Neural cell (in vitro differentiated cells): Measurements from ENCODE around the gene UBL4A. TPM values are rescaled to one million over a fixed set of nuclear protein-coding genes. Genes with fewer than 3 reads are reported as not detected.

Experiments
- H2AFZ ChIP-seq: fragments of 200-600, 300-800 bp; sonication (generic), shearing (Covaris generic); 2 replicates; pipeline ENCODE4 v1.6.0; 2014; ENCODE audit warnings: low read depth, mild to moderate bottlenecking, antibody characterized with exemption, low read length, moderate library complexity
- H3F3A ChIP-seq: fragments of 200-600 bp; shearing (Covaris generic); 2 replicates; pipeline ENCODE4 v1.6.1; 2016; ENCODE audit warnings: mild to moderate bottlenecking, moderate library complexity, mixed read lengths, antibody characterized with exemption, low read length; ENCODE audit not compliant: insufficient read depth, poor library complexity, severe bottlenecking
- H3K27ac ChIP-seq: fragments of 200-600, 300-800 bp; sonication (generic), shearing (Covaris generic); 2 replicates; pipeline ENCODE4 v1.5.1; 2014; ENCODE audit warnings: mild to moderate bottlenecking, low read length, moderate library complexity
- H3K27me3 ChIP-seq: fragments of 300-800, 200-600 bp; sonication (generic), shearing (Covaris generic); 2 replicates; pipeline ENCODE4 v1.6.0; 2014; ENCODE audit warnings: mild to moderate bottlenecking, low read depth, low read length, moderate library complexity; ENCODE audit not compliant: insufficient read depth
- H3K36me3 ChIP-seq: fragments of 300-800, 200-600 bp; sonication (generic), shearing (Covaris generic); 2 replicates; pipeline ENCODE4 v1.5.1; 2014; ENCODE audit warnings: mild to moderate bottlenecking, antibody characterized with exemption, low read length, moderate library complexity; ENCODE audit not compliant: insufficient read depth
- H3K4me2 ChIP-seq: fragments of 300-800, 200-600 bp; sonication (generic), shearing (Covaris generic); 2 replicates; pipeline ENCODE4 v1.6.0; 2014; ENCODE audit warnings: mild to moderate bottlenecking, low read length
- H3K4me3 ChIP-seq: fragments of 300-800, 200-600 bp; sonication (generic), shearing (Covaris generic); 2 replicates; pipeline ENCODE4 v1.5.1; 2014; ENCODE audit warnings: mild to moderate bottlenecking, low read length, moderate library complexity
- H3K79me2 ChIP-seq: fragments of 200-600 bp; shearing (Covaris generic); replicated peaks from 2 replicates; pipeline ENCODE4 v1.6.0; 2014; ENCODE audit warnings: mild to moderate bottlenecking, low read length, moderate library complexity; ENCODE audit not compliant: insufficient read depth
- H3K9ac ChIP-seq: fragments of 300-800, 200-600 bp; sonication (generic), shearing (Covaris generic); 2 replicates; pipeline ENCODE4 v1.6.1; 2016; ENCODE audit warnings: mild to moderate bottlenecking, low read length, mixed read lengths
- H3K9me2 ChIP-seq: fragments of 200-600 bp; shearing (Covaris generic); 2 replicates; pipeline ENCODE4 v1.6.1; 2016; ENCODE audit warnings: mild to moderate bottlenecking, low read length, mixed read lengths; ENCODE audit not compliant: insufficient read depth
- H3K9me3 ChIP-seq: fragments of 200-600, 300-800 bp; sonication (generic), shearing (Covaris generic); 2 replicates; pipeline ENCODE4 v1.6.1; 2016; ENCODE audit warnings: mild to moderate bottlenecking, mixed run types, low read length, moderate library complexity, mixed read lengths
- H4K20me1 ChIP-seq: fragments of 200-600 bp; shearing (Covaris generic); 2 replicates; pipeline ENCODE4 v1.6.1; 2016; ENCODE audit warnings: mild to moderate bottlenecking, mixed run types; ENCODE audit not compliant: insufficient read depth
- CTCF ChIP-seq: fragments of 450-650 bp; IDR thresholded peaks from 2 replicates; pipeline ENCODE4 v1.5.1; 2014; ENCODE audit warnings: antibody characterized with exemption, mild to moderate bottlenecking, moderate library complexity; ENCODE audit not compliant: poor library complexity, severe bottlenecking
- EP300 ChIP-seq: fragments of 450-650 bp; conservative IDR thresholded peaks from 2 replicates; pipeline ENCODE4 v1.6.1; 2014; ENCODE audit warnings: antibody characterized with exemption, mild to moderate bottlenecking, moderate library complexity; ENCODE audit not compliant: poor library complexity, severe bottlenecking
- EZH2 ChIP-seq: fragments of 200-600, 300-800 bp; shearing (Covaris generic), sonication (generic); IDR thresholded peaks from 2 replicates; pipeline ENCODE4 v1.6.1; 2014; ENCODE audit warnings: antibody characterized with exemption, low read length, borderline replicate concordance, mild to moderate bottlenecking; ENCODE audit not compliant: insufficient read depth, poor library complexity, severe bottlenecking
- MXI1 ChIP-seq: fragments of 450-650 bp; conservative IDR thresholded peaks from 2 replicates; pipeline ENCODE4 v1.6.1; 2014; ENCODE audit warnings: antibody characterized with exemption, mild to moderate bottlenecking; ENCODE audit not compliant: poor library complexity, severe bottlenecking
- POLR2AphosphoS5 ChIP-seq: IDR thresholded peaks from 2 replicates; pipeline ENCODE4 v1.6.1; 2012
- RAD21 ChIP-seq: fragments of 450-650 bp; conservative IDR thresholded peaks from 2 replicates; pipeline ENCODE4 v1.6.1; 2014; ENCODE audit warnings: antibody characterized with exemption, mild to moderate bottlenecking, moderate library complexity
- REST ChIP-seq: IDR thresholded peaks from 2 replicates; pipeline ENCODE4 v1.6.1; 2012; ENCODE audit warnings: borderline replicate concordance
- SMC3 ChIP-seq: fragments of 450-650 bp; conservative IDR thresholded peaks from 2 replicates; pipeline ENCODE4 v1.6.1; 2014; ENCODE audit warnings: antibody characterized with exemption, mild to moderate bottlenecking, moderate library complexity; ENCODE audit not compliant: poor library complexity
- TAF1 ChIP-seq: IDR thresholded peaks from 2 replicates; pipeline ENCODE4 v1.6.1; 2012; ENCODE audit warnings: low read depth
- polyA plus RNA-seq: library from polyadenylated mRNA; depleted of rRNA; stranded (reverse); fragments of >200 nt; gene quantifications from 2 replicates; pipeline ENCODE4 v1.2.3, GENCODE V29; 2014

UBL4A gene
- polyA plus RNA-seq, 1 donor from 2014 or later: 28.5 TPM

DNA sequence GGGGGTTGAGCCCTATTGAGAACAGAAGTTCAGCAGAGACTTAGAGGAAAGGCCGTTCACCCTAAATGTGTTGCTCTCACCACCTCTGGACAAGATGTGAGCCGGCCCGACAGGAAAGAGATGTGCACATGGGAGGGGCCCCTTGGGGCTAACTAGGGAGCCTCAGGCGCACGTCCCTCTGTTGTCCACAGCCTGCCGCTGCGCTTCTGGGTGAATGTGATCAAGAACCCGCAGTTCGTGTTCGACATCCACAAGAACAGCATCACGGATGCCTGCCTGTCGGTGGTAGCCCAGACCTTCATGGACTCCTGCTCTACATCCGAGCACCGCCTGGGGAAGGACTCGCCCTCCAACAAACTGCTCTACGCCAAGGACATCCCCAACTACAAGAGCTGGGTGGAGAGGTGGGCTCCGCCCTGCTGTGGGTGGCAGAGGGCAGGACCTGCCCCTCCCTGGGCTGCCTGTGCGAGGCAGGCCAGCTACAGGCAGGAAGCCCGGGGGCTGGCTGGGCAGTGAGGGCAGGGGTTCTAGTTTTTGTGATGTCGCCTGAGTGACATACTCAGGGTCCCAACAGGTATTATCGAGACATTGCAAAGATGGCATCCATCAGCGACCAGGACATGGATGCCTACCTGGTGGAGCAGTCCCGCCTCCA, 15.4 kb downstream of the UBL4A start:
- TF ChIP-seq POLR2AphosphoS5 (no peak), EZH2 (no peak), SMC3 (no peak), CTCF (no peak), MXI1 (no peak), RAD21 (no peak), REST (no peak), EP300 (no peak)

DNA sequence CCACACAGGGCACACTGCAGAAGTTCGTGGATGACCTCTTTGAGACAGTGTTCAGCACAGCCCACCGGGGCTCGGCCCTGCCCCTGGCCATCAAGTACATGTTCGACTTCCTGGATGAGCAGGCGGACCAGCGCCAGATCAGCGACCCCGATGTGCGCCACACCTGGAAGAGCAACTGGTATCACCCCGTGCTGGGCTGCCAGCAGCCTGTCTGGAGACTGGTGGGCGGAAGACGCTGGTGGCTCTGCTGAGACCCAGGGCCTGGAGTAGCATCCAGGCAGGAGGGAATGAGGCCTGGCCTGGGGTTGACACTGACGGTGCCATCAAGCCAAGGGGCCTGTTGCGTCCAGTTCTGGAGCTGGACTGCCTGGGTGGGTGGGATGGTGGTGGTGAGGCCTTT, 16.0 kb downstream of the UBL4A start:
- no peaks in the 10 kb centered on the region for H4K20me1 ChIP-seq
- no peaks in the 10 kb centered on the region for H3K36me3 ChIP-seq
- H3K79me2 ChIP-seq: no peaks in the 10 kb centered on the region
- no peaks in the 10 kb centered on the region for H3K27me3 ChIP-seq
- no peak for TF ChIP-seq MXI1
- TF ChIP-seq REST: no peak
- TF ChIP-seq EZH2: no peak
- TF ChIP-seq TAF1: no peak
- no peak for TF ChIP-seq RAD21
- no peak for TF ChIP-seq CTCF
- TF ChIP-seq SMC3: no peak
- no peak for TF ChIP-seq EP300
- no peak for TF ChIP-seq POLR2AphosphoS5
- no peaks in the 10 kb centered on the region for H3F3A ChIP-seq
- H3K9me2 ChIP-seq: no peaks in the 10 kb centered on the region
- H3K27ac ChIP-seq: no peak overlapping the region
- H3K9ac ChIP-seq: no peak overlapping the region
- no peak overlapping the region for H3K4me3 ChIP-seq
- no peak overlapping the region for H2AFZ ChIP-seq
- no peaks in the 10 kb centered on the region for H3K9me3 ChIP-seq
- no peak overlapping the region for H3K4me2 ChIP-seq

More for the DNA sequence above, 15.4 kb downstream of the UBL4A start:
- no peak overlapping the region for H3K9ac ChIP-seq
- no peak overlapping the region for H3K4me2 ChIP-seq
- no peaks in the 10 kb centered on the region for H3K9me3 ChIP-seq
- H2AFZ ChIP-seq: no peak overlapping the region
- H3K4me3 ChIP-seq: no peak overlapping the region
- no peaks in the 10 kb centered on the region for H4K20me1 ChIP-seq
- H3K79me2 ChIP-seq: no peaks in the 10 kb centered on the region
- H3K36me3 ChIP-seq: no peaks in the 10 kb centered on the region
- no peak overlapping the region for H3K27ac ChIP-seq
- no peaks in the 10 kb centered on the region for H3K27me3 ChIP-seq
- no peaks in the 10 kb centered on the region for H3K9me2 ChIP-seq
- H3F3A ChIP-seq: no peaks in the 10 kb centered on the region
